GM12864 (cell line): ENCODE results near the gene CATSPERD.

Experiments used
- DNase-seq: peaks from one replicate; pipeline ENCODE4 v3.0.0-alpha.2; 2011; ENCODE audit warnings: low read depth
- H3K4me3 ChIP-seq: 2 replicates; pipeline ENCODE4 v1.5.1; 2011; ENCODE audit warnings: mild to moderate bottlenecking, low read depth, low read length, control low read depth
- CTCF ChIP-seq: IDR thresholded peaks from 2 replicates; pipeline ENCODE4 v1.5.1; 2011; ENCODE audit warnings: low read depth, mild to moderate bottlenecking, moderate library complexity, low read length, control low read depth, inconsistent platforms; ENCODE audit errors: missing control alignments

CATSPERD gene

GRCh38 chr19:5711025-5711424 lies 9.4 kb upstream of the CATSPERD start:
- no peak overlapping the region for H3K4me3 ChIP-seq
- DNase-seq, result no peak
- no peak for TF ChIP-seq CTCF

- no peak for TF ChIP-seq CTCF
- no peak overlapping the region for H3K4me3 ChIP-seq
- no peak for DNase-seq
Observed at GRCh38 chr19:5711713-5712161, 8.7 kb upstream of the CATSPERD start.

- DNase-seq, result no peak
- TF ChIP-seq CTCF, result no peak
- H3K4me3 ChIP-seq, result no peak overlapping the region
Observed at GRCh38 chr19:5713228-5713627, 7.2 kb upstream of the CATSPERD start.

GRCh38 chr19:5714816-5715215 lies 5.6 kb upstream of the CATSPERD start:
- TF ChIP-seq CTCF, result no peak
- DNase-seq, result no peak
- H3K4me3 ChIP-seq, result no peak overlapping the region

- no peak for TF ChIP-seq CTCF
- DNase-seq, result no peak
- peak overlapping the region; percentile 90; the same call in 1 of the 2 replicates for H3K4me3 ChIP-seq
Observed at GRCh38 chr19:5717215-5717935, 3.1 kb upstream of the CATSPERD start.

- DNase-seq, result no peak
- peak overlapping the region; percentile 90 for H3K4me3 ChIP-seq
- TF ChIP-seq CTCF, result no peak
Observed at GRCh38 chr19:5718037-5718578, 2.3 kb upstream of the CATSPERD start.
